Activated CD4-positive, CD25-positive, alpha-beta regulatory T cell treated with anti-CD3 and anti-CD28 coated beads, Interleukin-2, amount 50 U/mL, for 24 hours (primary cell): Measurements from ENCODE around the gene SPTB.

Experiments used
- ATAC-seq, 2 donors: fragments of 150-1000 bp; cut with Tn5 transposase; one replicate each; pipeline ENCODE4 v1.10.0; 2021; ENCODE audit warnings: mild to moderate bottlenecking in 1 of 2, moderate library complexity in 1 of 2

SPTB gene

DNA sequence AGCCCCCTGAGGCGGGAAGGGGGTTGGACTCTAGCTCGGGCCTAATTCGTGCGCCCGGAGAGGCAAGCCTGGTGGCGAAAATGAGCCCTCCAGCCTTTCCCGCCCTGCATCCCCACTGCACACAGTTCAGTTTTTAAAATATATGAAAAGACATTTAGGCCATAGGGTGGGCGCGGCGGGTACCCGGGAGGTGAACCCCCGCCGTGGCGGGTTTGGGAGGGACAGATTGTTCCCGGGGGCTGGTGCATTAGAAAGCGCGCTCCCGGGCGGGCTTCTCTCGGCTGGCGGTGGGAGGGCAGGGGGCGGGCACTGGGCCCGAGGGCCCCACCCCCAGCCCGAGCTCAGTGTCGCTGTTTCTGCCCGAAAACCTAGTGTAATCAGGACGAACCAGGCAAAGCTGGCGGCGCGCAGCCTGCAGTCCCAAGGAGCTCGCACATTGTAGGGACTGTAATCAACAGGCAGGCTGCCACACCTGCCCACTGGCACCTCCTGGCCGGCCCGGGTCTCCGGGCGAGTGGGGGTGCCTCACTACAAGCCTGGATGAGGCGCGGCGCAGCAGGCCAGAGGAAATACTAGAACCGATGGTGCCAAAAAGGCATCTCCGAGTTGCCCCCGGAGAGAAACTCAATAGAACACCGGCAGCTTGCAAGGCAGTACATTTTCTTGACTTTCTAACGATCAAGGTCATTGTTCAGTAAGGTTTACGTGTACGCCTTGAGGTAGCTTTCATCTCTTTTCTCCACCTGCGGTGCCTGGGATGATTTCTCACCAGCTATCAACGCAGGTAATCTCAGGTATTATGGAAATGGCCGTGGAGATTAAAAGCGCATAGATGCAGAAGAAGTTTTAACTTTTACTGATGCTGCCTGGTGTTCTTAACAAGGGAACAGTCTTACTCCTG lies 764 bp upstream of the SPTB start:
- ATAC-seq: peak; percentile 79 to 82

DNA sequence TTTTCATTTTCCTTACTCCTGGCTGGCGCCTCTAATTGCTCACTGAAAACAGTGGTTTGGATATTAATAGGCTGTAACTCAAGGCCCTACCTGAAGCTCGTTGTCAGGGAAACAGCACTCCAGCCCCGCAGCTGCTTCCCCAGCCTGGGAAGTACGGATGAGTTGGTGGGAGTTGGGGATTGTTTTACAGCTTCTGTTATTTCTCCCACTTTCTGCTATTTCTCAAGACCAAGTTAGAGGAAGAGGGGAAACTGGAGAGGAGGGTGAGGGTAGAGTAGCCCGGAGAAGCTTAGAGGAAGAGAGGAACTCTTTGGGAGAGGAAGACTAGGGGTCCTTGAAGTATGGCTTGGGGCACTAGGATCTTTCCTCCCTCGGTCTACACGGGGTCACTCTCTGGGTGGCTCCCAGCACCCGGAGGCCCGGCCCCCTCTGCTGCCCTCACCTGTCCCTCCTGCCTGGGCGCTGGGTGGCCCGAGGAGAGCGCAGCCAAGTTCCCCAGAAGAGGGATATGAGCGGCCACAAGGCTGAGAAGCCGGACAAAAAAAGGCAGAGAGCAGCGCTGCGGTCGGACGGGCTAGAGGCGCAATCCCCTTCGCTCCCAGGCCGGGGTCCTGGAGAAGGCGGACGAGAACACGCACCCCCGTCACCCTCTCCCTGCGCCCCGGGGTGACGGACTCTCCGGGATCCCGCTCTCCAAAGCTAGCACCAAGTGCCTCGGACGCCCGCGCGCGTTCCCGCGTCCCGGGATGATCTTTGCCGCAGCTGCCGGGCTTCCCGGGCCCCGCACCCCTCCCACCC lies 671 bp downstream of the SPTB start:
- ATAC-seq: no peak

DNA sequence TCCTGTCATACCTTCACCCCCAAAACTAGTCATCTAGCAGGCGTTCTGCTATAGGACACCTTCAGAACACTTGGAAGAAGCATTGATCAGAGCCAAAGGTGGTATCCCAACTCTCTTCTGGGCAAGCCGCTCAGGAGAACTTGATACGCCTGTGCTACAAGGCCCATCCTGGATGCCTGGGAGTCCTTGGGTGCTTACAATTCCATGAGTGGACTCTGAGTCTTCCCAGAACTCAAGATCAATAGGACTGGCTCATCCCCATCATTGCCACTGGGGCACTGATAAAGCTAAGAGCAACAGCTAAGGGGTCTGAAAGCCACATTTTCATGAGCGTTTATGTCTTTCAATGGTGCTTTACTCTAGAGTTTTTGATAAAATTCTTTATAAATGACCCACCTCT lies 1.9 kb downstream of the SPTB start:
- ATAC-seq: no peak

DNA sequence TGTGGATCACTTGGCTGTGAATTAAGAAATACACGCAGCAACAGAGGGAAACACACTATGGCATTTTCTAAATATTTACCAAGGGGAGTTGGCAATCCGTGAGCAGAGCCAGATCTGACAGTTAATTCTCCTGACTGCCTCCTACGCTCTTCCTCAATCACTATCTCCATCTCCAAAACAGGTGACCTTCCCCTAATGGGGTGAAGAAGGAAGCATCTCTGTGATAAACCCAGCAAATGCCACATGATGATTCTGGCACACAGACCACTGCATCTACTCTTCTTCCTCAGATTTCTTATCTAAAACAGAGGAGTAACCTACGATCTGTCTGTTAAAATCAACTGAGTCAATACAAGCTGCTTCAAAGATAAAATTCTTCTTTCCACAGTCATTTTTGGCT lies 4.4 kb downstream of the SPTB start:
- no peak for ATAC-seq

DNA sequence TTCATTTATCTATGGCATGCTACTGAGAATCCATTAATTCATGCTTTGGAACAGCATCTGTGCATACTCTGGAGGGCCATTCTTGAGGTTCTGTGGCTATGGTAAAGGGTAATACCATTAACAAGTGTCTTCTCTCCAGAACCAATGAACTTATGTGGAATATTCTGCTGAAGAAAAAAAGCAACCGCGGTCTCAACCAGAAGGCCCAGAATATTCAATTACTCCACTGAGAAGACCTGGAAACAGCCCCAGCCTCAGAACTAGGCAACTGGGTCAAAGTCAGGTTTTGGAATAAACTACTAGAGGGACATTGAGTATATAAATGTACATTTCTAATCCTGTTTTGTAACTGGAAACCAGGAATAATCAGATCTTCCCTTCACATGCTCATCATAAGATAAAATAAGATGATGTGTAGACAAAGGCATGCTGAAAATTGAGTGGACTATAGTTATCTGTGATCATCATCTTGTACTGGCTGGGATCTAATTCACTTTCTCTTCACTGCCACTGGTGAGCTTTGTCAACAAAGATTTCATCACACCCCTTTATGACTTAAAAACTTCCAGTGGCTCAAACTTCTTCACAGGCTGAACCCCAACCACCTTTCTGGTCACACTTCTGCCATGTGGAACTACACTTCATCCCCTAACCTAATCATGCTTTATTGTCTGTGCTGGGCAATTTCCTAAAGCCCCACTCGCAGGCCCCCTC lies 6.0 kb downstream of the SPTB start:
- ATAC-seq: no peak

DNA sequence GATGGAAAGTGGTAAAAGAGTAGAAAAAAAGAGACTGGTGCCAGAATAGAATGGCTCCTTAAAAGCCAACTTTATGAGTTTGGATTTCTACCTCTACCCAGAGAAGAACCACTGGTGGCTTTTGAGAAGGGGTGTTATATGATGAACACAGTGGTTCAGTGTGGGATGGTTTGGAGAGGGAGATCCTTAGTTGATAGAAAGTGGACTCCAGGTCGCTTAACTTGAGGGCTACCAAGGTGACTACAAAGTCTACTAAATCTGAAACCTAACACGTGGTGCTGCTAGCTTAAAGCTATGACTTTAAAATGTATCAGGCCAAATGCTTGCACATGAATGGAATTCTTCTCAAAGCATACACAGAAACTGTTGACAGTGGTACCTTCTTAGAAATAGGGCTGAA lies 8.4 kb downstream of the SPTB start:
- ATAC-seq: peak in 1 of 2 donors; percentile 20

DNA sequence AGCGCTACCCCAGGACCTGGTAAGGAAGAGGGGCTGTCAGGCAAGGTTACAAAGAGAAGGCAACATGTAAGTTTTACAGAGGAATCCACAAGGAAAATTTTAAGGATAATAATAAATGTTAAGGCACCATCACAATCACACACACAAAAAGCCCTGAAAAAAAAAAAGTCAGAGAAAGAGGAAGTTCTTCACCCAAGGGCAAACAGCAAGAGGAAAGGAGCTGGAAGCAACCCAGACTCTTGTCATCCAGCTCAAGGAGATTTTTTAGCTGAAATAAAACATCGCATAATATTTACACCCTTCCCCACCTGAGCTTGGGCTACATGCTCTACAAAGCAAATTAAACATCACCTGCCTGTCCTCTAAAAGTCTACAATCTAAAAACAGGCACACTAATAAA lies 9.5 kb downstream of the SPTB start:
- ATAC-seq: no peak

DNA sequence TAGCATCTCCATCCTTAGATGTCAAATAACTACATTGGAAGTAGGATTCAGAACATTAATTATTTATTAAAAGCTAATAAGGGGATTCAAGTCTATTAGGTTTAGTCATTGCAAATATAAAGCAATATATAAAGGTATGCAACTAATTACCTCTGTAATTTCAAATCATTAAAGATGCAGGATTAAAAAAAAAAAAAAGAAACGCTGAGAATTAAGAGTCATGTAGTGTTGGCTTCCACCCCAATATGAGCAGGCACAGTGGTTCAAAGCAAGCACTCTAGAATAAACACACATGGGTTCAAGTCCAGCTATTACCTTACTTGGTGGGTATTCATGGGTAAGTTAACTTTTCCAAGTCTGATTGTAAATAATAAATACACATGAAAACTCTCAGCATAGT lies 10.9 kb downstream of the SPTB start:
- no peak for ATAC-seq

DNA sequence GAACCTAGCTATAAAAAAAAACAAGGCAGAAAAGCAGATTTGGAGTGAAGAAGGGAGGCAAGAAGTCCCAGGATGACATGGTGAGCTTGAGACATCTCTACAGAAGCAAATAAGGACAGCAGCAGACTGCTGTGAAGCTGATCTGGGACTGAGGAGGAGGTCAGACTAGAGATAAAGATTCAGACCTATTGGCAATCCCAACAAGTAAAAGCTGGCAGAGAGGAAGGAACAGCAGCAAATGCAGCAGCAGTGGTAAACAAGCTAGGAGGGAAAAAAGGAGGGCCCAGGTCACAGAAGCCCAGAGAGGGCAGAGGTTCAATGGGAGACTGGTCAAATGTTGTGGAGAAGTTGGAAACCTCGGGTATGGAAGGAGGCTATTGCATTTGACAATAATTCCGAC lies 11.3 kb downstream of the SPTB start:
- ATAC-seq: no peak

DNA sequence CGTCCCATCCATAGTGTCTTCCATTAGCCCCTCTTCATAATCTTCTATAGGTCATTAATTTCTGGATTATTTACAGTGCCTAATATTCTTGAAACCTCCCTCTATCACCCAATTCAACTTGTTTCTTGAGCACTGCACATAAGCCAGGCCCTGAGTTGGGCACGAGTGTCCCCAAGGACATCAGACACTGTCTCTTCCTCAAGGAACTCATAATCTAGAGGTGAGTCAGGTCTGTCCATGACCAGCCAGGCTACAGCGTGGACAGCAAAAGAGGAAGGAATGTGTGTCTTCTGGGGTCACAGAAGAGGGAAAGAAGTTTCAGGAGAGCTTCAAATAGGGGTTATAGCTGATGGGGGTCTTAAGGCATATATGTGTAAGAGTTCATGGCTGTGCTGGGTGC lies 12.5 kb downstream of the SPTB start:
- no peak for ATAC-seq

DNA sequence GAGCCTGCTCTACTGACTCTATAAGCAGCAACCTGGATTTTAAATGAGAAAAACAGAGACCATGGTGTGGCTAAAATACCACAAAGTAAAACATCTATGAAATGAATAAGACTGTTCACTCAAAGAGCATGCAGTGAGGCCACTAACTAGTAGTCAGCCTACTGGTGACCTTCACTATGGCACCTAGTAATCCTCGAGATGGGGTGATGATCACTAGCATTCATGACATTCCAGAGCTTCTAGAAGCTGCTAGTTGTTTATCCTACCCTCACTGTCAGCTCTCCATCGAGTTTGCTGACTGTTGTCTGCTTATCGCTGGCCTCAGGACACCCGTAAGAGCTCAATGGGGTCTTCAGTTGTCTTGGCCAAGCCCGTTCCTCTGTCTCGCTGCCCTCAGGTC lies 13.7 kb downstream of the SPTB start:
- no peak for ATAC-seq

DNA sequence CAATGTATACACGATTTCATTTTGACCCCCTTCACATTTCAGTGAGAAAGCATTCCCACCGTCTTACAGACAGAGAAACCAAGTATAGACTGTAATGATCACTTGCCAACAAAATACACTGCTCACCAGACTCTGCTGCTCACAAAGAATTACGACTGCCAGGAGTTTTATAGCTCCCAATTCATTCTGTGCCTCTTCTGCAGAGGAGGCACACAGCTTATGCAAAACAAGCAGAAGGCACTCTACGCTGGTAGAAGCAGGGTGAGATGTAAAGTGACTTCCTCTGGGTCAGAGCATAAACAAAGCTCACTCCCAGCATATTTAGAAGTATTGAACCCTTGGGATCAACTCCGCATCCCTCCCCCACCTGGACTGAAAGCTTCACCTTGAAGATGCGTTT lies 14.6 kb downstream of the SPTB start:
- no peak for ATAC-seq

DNA sequence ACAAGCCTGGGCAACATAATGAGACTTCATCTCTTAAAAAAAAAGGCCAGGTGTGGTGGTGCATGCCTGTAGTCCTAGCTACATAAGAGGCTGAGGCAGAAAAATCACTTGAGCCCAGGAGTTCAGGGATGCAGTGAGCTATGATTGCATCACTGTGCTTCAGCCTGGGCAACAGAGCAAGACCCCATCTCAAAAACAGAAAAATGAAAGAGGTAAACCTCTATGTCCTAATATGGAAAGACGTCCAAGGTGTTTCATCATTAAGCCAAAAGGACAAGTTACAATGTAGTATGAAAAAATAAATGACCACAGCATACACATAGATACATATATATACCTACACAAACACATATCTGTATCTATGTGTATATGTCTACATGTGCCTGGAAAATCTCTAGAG lies 15.4 kb downstream of the SPTB start:
- no peak for ATAC-seq

DNA sequence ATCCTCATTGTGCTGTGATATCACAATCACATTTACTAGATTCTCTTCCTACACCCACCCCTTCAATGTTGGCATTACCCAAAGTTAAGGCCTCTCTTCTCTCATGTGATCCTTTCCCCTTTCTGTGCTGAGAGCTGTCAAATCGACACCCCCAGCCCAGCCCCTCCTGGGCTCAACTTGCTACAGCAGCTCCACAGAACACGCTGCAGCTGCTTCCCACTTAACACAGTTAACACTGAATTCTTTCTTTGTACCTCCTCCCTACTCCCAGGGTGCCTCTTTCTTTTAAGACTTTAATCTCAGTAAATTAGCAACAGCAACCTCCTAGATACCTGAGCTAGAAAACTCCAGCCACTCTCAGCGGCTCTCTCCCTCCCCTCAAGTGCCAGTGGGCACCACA lies 17.8 kb downstream of the SPTB start:
- ATAC-seq: no peak

DNA sequence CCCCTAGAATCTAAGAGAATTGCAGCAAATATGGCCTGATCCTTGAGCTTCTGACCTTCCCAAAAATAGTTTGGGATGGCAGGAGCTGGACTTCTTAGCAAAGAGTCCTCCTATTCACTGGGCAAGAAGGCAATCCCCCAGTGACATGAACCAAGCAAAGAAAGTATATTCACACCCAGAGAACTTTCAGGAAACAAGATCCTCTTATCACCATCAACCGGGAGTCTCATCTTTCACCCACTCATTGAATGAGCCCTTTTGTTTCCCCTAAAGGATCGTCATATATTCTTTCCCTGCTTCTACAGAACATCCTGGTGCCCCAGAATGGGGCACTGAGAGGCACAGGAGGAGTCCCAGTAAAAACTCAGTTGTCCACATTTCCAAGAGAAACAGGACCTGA lies 19.7 kb downstream of the SPTB start:
- no peak for ATAC-seq

DNA sequence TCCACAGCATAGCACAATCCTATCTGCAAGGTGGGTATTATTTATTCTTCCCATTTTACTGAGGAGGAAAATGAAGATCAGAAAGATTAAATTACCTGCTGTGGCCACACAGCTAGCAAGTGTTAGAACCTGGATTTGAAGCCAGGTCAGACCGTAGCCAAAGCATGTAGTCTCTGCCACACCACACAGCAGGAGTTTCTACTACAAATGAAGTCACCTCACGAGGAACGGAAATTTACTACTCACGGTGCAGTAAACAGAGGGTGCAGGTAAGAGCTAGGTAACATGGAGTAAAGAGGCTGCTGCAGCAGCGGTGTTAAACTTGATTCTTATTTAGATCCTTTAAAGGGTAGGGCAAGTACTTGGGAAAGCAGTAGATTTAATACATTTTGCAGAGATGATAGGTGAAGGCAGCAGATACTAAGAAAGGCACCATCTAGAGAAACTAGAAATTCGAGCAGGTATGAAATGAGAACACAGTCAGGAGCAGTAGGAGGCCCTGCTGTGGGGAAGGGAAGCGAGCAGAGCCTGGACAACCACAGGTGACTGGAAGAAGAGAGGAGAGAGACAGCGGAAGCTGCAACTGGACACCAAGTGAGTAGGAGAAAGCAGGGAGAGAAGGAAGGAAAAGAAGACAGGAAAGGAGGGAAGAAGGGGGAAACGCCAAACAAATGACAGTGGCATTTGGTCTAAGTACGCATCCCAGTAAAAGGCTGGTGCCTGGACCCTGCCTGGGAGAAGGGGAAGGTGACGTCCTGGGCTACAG lies 21.5 kb downstream of the SPTB start:
- no peak for ATAC-seq

DNA sequence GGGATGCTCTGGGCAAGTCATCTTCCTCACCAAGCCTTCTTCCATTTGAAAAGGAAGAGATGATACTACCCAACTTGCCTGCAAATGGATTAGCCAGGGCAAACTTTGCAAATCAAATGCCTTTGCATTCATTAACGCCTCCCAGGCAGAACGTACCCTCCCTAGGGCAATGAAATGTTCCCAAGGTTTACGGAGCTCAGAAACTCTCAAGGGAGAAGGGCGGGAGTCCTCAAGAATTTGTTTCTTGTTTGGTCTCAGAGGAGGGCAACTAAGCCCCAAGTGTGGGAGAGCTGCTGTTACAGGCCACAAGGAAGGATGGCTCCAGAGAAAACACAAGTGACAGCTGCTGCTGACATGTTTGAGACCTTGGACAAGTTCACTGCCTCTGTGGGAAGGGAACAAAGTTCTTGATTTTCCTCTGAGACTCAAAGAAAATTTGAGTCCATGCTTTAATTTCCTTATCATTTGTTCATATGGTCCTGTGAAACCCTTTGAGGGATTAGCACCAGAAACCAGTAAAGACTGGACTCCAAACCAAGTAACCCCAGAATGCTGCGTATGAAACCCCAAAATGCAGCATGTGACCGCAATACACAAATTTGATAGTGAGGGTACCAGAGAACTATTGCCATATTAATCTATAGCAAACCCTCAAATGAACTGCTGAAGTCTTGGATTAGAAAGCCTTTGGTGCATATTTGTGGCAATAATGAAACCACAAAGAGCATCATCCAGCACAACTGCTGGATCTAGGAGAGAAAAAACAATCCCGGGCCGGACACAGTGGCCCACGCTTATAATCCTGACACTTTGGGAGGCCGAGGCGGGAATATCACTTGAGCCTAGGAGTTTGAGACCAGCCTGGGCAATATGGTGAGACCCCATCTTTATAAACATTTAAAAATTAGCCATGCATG lies 22.9 kb downstream of the SPTB start:
- ATAC-seq: no peak

DNA sequence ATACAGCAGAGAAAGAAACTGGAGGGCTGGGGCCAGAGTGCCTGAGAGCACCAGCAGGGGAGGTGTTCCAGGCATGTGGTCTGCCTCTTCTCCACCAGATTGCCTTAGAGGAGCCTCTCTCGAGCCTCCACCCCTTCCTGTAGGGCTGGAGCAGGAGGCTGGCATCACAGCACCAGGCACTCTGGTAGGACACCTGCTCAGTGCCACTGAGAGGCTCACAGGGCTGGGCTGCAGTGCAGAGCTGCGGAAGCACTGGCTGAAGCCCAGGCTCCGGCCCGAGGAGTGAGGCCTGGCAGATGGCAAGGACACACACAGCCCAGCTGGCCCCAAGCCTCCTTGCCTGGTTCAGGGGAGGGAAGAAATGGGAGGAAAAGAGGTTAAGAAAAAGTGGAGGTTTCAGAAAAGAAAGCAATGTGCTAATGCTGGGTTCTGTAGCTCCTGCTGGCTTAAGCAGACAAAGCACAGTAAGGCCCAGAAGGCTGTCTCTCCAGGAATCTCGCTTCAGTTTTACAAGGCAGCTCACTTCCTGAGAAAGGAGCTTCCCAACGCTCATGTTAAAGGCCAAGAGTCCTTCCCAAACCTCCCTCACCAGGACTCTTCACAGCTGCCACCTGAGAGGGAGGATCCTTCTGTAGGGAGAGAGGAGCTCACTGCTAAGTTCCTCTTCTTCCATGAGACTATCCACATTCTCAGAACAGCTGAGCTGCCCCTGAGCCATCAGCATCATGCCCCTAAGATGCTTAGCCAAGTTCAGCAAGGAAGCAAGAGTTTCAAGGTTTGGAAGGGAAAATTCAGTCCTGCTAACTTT lies 23.8 kb downstream of the SPTB start:
- no peak for ATAC-seq

DNA sequence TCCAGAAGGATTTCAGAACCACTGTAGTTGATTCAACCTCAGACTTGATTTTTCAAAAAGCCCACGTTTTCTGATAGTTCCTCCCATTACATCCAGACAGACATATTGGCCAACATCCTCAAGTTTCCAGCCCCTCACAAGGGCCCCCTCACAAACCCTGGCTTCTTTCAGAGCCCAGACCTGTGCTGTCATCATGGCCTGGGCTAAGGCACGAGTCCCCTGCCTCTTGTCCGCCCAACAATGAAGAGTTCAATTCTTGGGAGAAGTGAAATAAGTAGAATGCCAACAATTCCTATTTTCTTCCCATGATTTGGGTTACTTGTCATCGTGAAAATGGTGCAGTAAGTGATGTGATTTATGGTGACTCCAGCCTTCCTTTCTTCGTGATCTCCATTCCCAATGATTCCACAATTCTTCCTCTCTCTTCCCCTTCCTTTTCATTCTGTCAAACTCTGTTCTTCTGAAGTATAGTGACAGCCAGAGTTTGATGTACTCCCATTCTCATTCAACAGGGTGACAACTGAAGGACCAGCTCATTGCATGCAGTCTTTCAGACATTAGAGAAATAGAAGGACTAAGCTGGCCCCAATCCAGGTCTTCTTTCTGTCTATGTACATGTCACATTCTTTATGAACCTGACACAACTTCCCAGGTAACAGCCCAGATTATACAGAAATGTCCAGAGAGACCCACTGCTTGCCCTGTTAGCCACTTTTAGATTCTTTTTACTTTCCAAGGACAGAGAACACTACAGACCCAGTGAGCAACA lies 29.2 kb downstream of the SPTB start:
- no peak for ATAC-seq

DNA sequence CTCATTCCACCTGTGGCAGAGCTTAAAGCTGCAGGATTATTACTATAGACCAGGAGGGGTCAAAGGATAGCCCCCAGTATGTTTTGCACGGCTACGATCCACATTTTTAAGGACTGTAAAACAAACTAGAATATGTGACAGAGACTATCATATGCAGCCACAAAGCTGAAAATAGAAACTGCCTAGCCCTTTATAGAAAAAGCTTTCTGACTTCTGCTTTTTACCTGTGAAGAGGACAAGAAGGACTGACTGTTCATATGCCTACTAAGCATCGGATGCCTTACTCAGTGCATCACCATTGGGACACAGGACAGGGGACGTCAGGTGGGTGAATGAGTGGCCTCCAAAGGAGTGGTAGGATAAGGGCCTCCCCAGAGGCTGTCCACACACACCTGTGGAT lies 29.8 kb downstream of the SPTB start:
- ATAC-seq: no peak
